ENCODE results near the gene HAO1.

DNA sequence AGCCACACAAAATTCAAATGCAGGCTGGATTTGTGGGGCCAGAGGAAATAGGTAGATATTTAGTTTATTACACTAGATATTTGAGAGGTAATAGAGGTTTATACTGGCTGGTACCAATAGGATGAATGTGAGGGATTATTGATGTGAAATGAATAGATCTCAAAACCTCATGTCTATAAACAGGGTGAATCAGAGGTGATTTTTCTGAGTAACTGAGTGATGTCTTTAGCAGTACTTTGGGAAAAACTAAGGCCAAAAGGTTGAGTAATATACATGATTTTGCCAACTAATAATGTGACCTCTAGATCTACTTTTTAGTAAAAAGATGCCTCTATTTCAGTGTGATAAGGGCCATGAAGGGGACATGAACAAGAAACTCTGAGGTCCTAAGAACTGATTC lies 86.8 kb downstream of the HAO1 start:
- no peak for TF ChIP-seq POLR2A (IDR thresholded peaks at IDR 0.05; ENCODE audit: low read depth, low read length)
- no peak for TF ChIP-seq CTCF (conservative IDR thresholded peaks at IDR 0.05; ENCODE audit: low read depth, low read length)
- no peak for TF ChIP-seq USF2 (IDR thresholded peaks at IDR 0.05; ENCODE audit: low read depth, low read length)
- TF ChIP-seq SMC3 (IDR thresholded peaks at IDR 0.05; ENCODE audit: low read depth, low read length), result no peak
- TF ChIP-seq MXI1 (IDR thresholded peaks at IDR 0.05; ENCODE audit: borderline replicate concordance, low read depth, low read length), result no peak
- no peak for TF ChIP-seq MAFK (IDR thresholded peaks at IDR 0.05; ENCODE audit: low read depth, low read length)
- TF ChIP-seq NFE2L2 (IDR thresholded peaks at IDR 0.05; ENCODE audit: low read depth, low read length), result no peak
- TF ChIP-seq RAD21 (IDR thresholded peaks at IDR 0.05; ENCODE audit: low read length), result no peak
- no peak for TF ChIP-seq RFX5 (IDR thresholded peaks at IDR 0.05; ENCODE audit: low read depth, low read length)
- TF ChIP-seq ELK1 (IDR thresholded peaks at IDR 0.05; ENCODE audit: borderline replicate concordance, low read depth, low read length), result no peak
- TF ChIP-seq MAZ (IDR thresholded peaks at IDR 0.05; ENCODE audit: borderline replicate concordance, low read depth, low read length), result no peak

All from IMR-90 (cell line).